HFFc6 (cell line): ENCODE data around the gene WWP2. TPM values are rescaled to one million over a fixed set of nuclear protein-coding genes. Genes with fewer than 3 reads are reported as not detected.

ENCODE experiments used
- DNase-seq: peaks from one replicate; pipeline ENCODE4 v3.0.0-alpha.2; 2018
- H3K27ac Mint-ChIP-seq: 2 replicates; pipeline ENCODE4 v1.8.0; 2020; ENCODE audit warnings: mild to moderate bottlenecking, mixed read lengths
- H3K27me3 Mint-ChIP-seq: 2 replicates; pipeline ENCODE4 v1.8.0; 2021; ENCODE audit warnings: mild to moderate bottlenecking, moderate library complexity, mixed read lengths; ENCODE audit not compliant: insufficient read depth
- H3K36me3 Mint-ChIP-seq: 2 replicates; pipeline ENCODE4 v1.8.0; 2021; ENCODE audit warnings: low read depth, mixed read lengths
- H3K4me1 Mint-ChIP-seq: 2 replicates; pipeline ENCODE4 v1.8.0; 2020; ENCODE audit warnings: low read depth, mixed read lengths
- H3K4me3 Mint-ChIP-seq: 2 replicates; pipeline ENCODE4 v1.8.0; 2020; ENCODE audit warnings: mild to moderate bottlenecking, moderate library complexity, mixed read lengths
- H3K9me3 Mint-ChIP-seq: 2 replicates; pipeline ENCODE4 v1.8.0; 2020; ENCODE audit warnings: mild to moderate bottlenecking, mixed read lengths
- total RNA-seq, 6 experiments: library from RNA; stranded (reverse); fragmentation: NEBNext Ultra II Directional; extraction: Animal tissue kit (Norgen Biotek cat#: 25700); gene quantifications; 2 replicates in 1 of 6; 3 replicates in 5 of 6; pipeline ENCODE4 v1.2.3, GENCODE V29; 2021
- TF ChIP-seq, protein P1 (sequence below): fragments of 200-600 bp; sonication (generic); IDR thresholded peaks from 2 replicates; pipeline ENCODE4 v1.5.0; 2021; ENCODE audit warnings: antibody characterized with exemption, mild to moderate bottlenecking

WWP2 gene
- total RNA-seq, 6 experiments from 2014 or later = 24.6 to 33.9 (median 30.5) TPM

DNA sequence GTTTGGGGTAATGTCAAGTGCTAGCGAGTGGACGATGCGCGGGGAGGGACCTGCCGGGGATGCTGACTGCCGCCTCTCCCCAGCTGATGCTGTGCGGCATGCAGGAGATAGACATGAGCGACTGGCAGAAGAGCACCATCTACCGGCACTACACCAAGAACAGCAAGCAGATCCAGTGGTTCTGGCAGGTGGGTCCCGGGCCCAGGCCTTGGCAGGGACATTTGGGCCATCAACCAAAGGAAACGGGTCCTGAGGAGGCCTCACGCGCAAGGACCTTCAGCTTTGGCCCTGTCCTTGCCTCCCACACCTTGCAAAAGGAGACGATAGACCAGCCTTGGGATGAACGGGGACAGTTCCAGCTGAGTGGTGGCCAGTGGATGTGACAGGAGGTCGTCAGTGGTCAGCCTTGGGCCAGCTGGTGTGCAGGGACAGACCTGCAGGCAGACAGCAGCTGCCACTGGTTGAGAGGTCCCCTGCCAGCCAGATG is 175.4 kb downstream of the WWP2 start:
- no peak overlapping the region for H3K27ac Mint-ChIP-seq
- peak; percentile 10 for DNase-seq
- no peaks in the 10 kb centered on the region for H3K27me3 Mint-ChIP-seq
- H3K4me3 Mint-ChIP-seq = no peak overlapping the region
- no peaks in the 10 kb centered on the region for H3K9me3 Mint-ChIP-seq
- TF ChIP-seq, protein P1, sequence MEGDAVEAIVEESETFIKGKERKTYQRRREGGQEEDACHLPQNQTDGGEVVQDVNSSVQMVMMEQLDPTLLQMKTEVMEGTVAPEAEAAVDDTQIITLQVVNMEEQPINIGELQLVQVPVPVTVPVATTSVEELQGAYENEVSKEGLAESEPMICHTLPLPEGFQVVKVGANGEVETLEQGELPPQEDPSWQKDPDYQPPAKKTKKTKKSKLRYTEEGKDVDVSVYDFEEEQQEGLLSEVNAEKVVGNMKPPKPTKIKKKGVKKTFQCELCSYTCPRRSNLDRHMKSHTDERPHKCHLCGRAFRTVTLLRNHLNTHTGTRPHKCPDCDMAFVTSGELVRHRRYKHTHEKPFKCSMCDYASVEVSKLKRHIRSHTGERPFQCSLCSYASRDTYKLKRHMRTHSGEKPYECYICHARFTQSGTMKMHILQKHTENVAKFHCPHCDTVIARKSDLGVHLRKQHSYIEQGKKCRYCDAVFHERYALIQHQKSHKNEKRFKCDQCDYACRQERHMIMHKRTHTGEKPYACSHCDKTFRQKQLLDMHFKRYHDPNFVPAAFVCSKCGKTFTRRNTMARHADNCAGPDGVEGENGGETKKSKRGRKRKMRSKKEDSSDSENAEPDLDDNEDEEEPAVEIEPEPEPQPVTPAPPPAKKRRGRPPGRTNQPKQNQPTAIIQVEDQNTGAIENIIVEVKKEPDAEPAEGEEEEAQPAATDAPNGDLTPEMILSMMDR = peak; percentile 68
- no peaks in the 10 kb centered on the region for H3K4me1 Mint-ChIP-seq
- H3K36me3 Mint-ChIP-seq = peaks cover 7% of the 10 kb centered on the region; the same call in 1 of the 2 replicates

DNA sequence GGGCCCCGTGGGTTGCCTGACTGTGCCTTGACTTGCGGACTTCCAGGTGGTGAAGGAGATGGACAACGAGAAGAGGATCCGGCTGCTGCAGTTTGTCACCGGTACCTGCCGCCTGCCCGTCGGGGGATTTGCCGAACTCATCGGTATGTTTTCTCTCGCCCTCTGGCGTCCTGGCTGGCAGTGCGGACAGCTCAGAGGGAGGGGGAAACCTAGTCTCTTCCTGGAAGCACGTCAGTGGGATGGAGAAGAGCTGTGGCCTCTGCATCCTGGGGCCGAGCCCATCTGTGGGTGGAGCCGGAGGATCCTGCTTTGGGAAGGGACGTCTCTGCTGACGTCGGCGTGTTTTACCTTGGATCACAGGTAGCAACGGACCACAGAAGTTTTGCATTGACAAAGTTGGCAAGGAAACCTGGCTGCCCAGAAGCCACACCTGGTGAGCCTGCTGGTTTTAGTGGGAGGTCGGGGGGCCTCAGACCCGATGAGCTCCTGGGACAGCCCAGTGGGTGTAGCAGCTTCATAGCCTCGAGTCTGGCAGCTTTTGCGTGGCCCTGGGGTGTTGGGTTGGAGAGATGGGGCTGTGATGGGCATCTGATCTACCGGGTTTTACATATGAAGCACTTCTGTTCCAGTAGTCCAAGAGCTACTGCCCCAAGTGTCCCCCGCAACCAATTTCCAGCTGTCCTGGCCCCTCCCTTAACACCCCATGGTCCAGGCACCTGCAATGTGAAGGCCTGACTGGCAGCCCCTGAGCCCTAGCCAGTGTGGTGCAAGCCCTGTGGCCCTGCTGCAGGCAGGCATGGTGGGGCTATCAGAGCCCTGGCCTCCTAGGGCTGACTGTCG is 177.1 kb downstream of the WWP2 start:
- Mint-ChIP-seq H3K4me3 (no peak overlapping the region), H3K4me1 (no peaks in the 10 kb centered on the region), H3K9me3 (no peaks in the 10 kb centered on the region), H3K27ac (no peak overlapping the region), H3K27me3 (no peaks in the 10 kb centered on the region), H3K36me3 (peaks cover 7% of the 10 kb centered on the region; the same call in 1 of the 2 replicates)
- no peak for DNase-seq
- TF ChIP-seq, protein P1 = no peak

DNA sequence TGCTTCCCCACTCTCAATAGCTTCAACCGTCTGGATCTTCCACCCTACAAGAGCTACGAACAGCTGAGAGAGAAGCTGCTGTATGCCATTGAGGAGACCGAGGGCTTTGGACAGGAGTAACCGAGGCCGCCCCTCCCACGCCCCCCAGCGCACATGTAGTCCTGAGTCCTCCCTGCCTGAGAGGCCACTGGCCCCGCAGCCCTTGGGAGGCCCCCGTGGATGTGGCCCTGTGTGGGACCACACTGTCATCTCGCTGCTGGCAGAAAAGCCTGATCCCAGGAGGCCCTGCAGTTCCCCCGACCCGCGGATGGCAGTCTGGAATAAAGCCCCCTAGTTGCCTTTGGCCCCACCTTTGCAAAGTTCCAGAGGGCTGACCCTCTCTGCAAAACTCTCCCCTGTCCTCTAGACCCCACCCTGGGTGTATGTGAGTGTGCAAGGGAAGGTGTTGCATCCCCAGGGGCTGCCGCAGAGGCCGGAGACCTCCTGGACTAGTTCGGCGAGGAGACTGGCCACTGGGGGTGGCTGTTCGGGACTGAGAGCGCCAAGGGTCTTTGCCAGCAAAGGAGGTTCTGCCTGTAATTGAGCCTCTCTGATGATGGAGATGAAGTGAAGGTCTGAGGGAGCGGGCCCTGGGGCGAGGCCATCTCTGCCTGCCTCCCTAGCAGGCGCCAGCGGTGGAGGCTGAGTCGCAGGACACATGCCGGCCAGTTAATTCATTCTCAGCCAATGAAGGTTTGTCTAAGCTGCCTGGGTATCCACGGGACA is 177.9 kb downstream of the WWP2 start:
- Mint-ChIP-seq H3K27ac (no peak overlapping the region), H3K9me3 (no peaks in the 10 kb centered on the region), H3K36me3 (peaks cover 7% of the 10 kb centered on the region; the same call in 1 of the 2 replicates), H3K27me3 (no peaks in the 10 kb centered on the region), H3K4me1 (no peaks in the 10 kb centered on the region), H3K4me3 (no peak overlapping the region)
- TF ChIP-seq, protein P1 = no peak
- no peak for DNase-seq

- no peaks in the 10 kb centered on the region for H3K4me1 Mint-ChIP-seq
- no peak overlapping the region for H3K27ac Mint-ChIP-seq
- TF ChIP-seq, protein P1 = no peak
- no peaks in the 10 kb centered on the region for H3K27me3 Mint-ChIP-seq
- no peak for DNase-seq
- peaks cover 7% of the 10 kb centered on the region; the same call in 1 of the 2 replicates for H3K36me3 Mint-ChIP-seq
- H3K4me3 Mint-ChIP-seq = no peak overlapping the region
- H3K9me3 Mint-ChIP-seq = no peaks in the 10 kb centered on the region
Measured at GRCh38 chr16:69940676-69941075, 178.5 kb downstream of the WWP2 start.

DNA sequence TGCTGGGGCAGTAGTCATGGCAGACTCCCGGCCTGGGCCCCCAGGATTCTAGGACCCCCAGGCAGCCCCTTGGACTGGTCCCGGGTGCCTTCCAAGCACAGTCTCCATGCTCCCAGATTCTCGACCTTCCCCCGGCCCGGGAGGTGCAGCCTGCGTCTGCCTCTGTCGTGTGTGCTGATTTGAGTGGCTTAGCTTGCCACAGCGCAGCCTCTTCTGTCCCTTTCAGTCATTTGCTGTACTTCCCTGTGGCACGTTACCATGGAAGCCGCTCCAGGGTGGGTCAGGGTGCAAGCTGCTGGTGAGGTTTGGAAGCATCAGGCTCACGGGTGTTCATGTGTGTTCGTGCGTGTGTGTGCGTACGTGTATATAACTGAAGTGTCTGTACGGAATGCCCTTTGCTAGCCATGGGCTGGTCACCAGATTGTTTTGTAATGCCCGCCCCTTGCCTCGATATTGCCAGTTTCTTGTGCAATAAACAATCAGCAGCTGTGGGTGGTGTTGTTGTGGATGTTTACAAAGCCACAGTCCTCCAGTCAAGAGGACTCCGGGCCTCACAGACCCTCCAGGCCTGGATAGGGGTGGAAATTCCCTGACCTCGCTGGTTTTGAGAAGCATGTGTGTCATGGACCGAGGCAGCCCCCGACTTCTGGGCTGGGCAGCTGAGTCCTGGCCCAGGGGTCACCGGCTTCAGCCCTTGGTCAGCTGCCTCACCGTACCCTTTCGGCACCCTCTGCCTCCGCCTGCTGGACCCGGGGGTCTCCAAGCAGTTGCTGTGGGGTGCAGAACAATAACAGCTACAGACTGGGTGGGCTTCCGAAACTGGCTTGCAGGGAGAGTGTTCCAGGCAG is 179.3 kb downstream of the WWP2 start:
- H3K9me3 Mint-ChIP-seq = no peaks in the 10 kb centered on the region
- DNase-seq = no peak
- no peaks in the 10 kb centered on the region for H3K27me3 Mint-ChIP-seq
- H3K36me3 Mint-ChIP-seq = peaks cover 7% of the 10 kb centered on the region; the same call in 1 of the 2 replicates
- H3K27ac Mint-ChIP-seq = no peak overlapping the region
- TF ChIP-seq, protein P1 = no peak
- no peak overlapping the region for H3K4me3 Mint-ChIP-seq
- H3K4me1 Mint-ChIP-seq = no peaks in the 10 kb centered on the region
